A204.1 (cell line): Measurements from ENCODE around the gene CPTP.
"Not testable (repeated sequence)": the region's sequence is repeated elsewhere in the genome, so short reads cannot be mapped to it uniquely, and the experiment has no call there.

Experiments used
- FAIRE-seq: peaks from 2 replicates; lab custom pipeline; 2012; peaks lifted over from hg19 to GRCh38; lab: Jason Lieb, UNC

Gene CPTP

GRCh38 chr1:1307261-1307922 is 17.2 kb upstream of the CPTP start:
- FAIRE-seq = no peak

GRCh38 chr1:1307923-1308755 is 16.5 kb upstream of the CPTP start, which contains the start of the genes ACAP3 and PUSL1:
ACAP3 (minus strand) TSS chr1:1307930; CDS start chr1:1307815, 115 bp downstream.
PUSL1 (plus strand) TSS chr1:1308597; CDS start chr1:1308644, 47 bp downstream.
- no peak for FAIRE-seq

GRCh38 chr1:1308756-1309250 is 15.8 kb upstream of the CPTP start:
- no peak for FAIRE-seq

GRCh38 chr1:1309251-1310108 is 15.1 kb upstream of the CPTP start:
- FAIRE-seq = no peak

- FAIRE-seq = no peak
Measured at GRCh38 chr1:1310109-1310385, 14.6 kb upstream of the CPTP start.

GRCh38 chr1:1310476-1311053 is 14.0 kb upstream of the CPTP start:
- no peak for FAIRE-seq

GRCh38 chr1:1311107-1312104 is 13.2 kb upstream of the CPTP start:
- FAIRE-seq = no peak

GRCh38 chr1:1312450-1313314 is 11.9 kb upstream of the CPTP start:
- no peak for FAIRE-seq

- no peak for FAIRE-seq
Measured at GRCh38 chr1:1313500-1314236, 10.9 kb upstream of the CPTP start.

- no peak for FAIRE-seq
Measured at GRCh38 chr1:1314237-1314586, 10.4 kb upstream of the CPTP start.

- no peak for FAIRE-seq
Measured at GRCh38 chr1:1314678-1315335, 9.8 kb upstream of the CPTP start.

GRCh38 chr1:1315435-1315954 is 9.1 kb upstream of the CPTP start:
- no peak for FAIRE-seq

- FAIRE-seq = not testable (repeated sequence)
Measured at GRCh38 chr1:1316199-1316598, 8.4 kb upstream of the CPTP start.

GRCh38 chr1:1317420-1317819 is 7.2 kb upstream of the CPTP start:
- FAIRE-seq = no peak

GRCh38 chr1:1318131-1318652 is 6.4 kb upstream of the CPTP start:
- no peak for FAIRE-seq

GRCh38 chr1:1318777-1319645 is 5.6 kb upstream of the CPTP start:
- FAIRE-seq = no peak

- FAIRE-seq = no peak
Measured at GRCh38 chr1:1319646-1319941, 5.0 kb upstream of the CPTP start.
